ENCODE measurements around the gene FGD2. TPM values are rescaled to one million over a fixed set of nuclear protein-coding genes. Genes with fewer than 3 reads are reported as not detected.
A peak's percentile ranks its signal among the peaks of the same experiment; 100 is the strongest.

The FGD2 gene
- total and polyA plus RNA-seq, 2 of the 4 experiments (the other 2 are of a cell fraction), result 0.07 TPM; not detected in 1

GRCh38 chr6:36984581-36985416 lies 20.7 kb upstream of the FGD2 start:
- Histone ChIP-seq H3K23ac (ENCODE audit: low read depth, low read length) (peak overlapping the region; percentile 93), H4K91ac (ENCODE audit: insufficient read depth, low read depth, low read length) (peak overlapping the region; percentile 87), H2BK15ac (ENCODE audit: low read depth, low read length) (peak overlapping the region; percentile 68; the same call in 1 of the 3 replicates), H3K36me3 (ENCODE audit: control insufficient read depth, insufficient read depth, low read length) (peaks cover 9% of the 10 kb centered on the region), H2AK9ac (replicated peaks; ENCODE audit: low read depth, low read length, poor library complexity) (peak overlapping the region; percentile 100), H3K4ac (ENCODE audit: low read depth, low read length) (peak overlapping the region; percentile 99), H3K27me3 (ENCODE audit: control insufficient read depth, insufficient read depth, low read length) (no peaks in the 10 kb centered on the region), H3K4me1 (ENCODE audit: control insufficient read depth, insufficient read depth, low read length) (peaks cover 18% of the 10 kb centered on the region), H2BK20ac (ENCODE audit: low read depth, low read length) (no peak overlapping the region), H4K8ac (ENCODE audit: low read depth in 2 of 2, low read length in 2 of 2) (peak overlapping the region; percentile 80 to 81), H3K4me2 (ENCODE audit: low read depth, low read length) (peak overlapping the region; percentile 99), H2AFZ (replicated peaks; ENCODE audit: low read length, poor library complexity) (peak overlapping the region; percentile 74), H4K20me1 (ENCODE audit: insufficient read depth, low read length) (peaks cover 56% of the 10 kb centered on the region), H2BK5ac (ENCODE audit: low read depth, low read length, poor library complexity, severe bottlenecking) (peak overlapping the region; percentile 77), H3K4me3 (ENCODE audit: insufficient read depth, low read depth, low read length) (peak overlapping the region; percentile 97), H3K9ac (ENCODE audit: low read depth, low read length) (peak overlapping the region; percentile 100), H3K18ac (ENCODE audit: low read depth, low read length) (peak overlapping the region; percentile 73), H2BK120ac (ENCODE audit: low read depth, low read length) (peak overlapping the region; percentile 20; the same call in 1 of the 2 replicates), H4K5ac (ENCODE audit: low read depth, low read length) (peak overlapping the region; percentile 50), H3K9me1 (ENCODE audit: insufficient read depth, low read length) (peaks cover 28% of the 10 kb centered on the region), H3K14ac (replicated peaks; ENCODE audit: low read depth, low read length) (peak overlapping the region; percentile 99), H2AK5ac (ENCODE audit: low read depth, low read length) (peak overlapping the region; percentile 99), H3K56ac (ENCODE audit: extremely low read depth, insufficient read depth, low read length) (peak overlapping the region; percentile 84), H3K27ac (ENCODE audit: insufficient read depth, low read length) (peak overlapping the region; percentile 98), H3K79me1 (ENCODE audit: low read depth in 1 of 2, low read length in 2 of 2) (peaks cover 9 to 61% of the 10 kb centered on the region in 2 experiments; a peak in 3 of 4 replicates), H3K9me3 (ENCODE audit: control insufficient read depth, insufficient read depth, low read length) (no peaks in the 10 kb centered on the region)
- ChIA-PET POLR2A (ENCODE audit: unreplicated experiment) (interaction anchor here (0.5 kb wide), 1 partner anchor 81 kb away, joined by 3 read pairs; no protein-coding TSS in a partner anchor), CTCF (no interaction called here)
- intact Hi-C loops (cut with micrococcal nuclease), result no loop called here
- TF ChIP-seq CHD1 (IDR thresholded peaks at IDR 0.05; ENCODE audit: low read depth, low read length) (peak; percentile 78; the same call in 1 of the 2 replicates), MXI1 (IDR thresholded peaks at IDR 0.05; ENCODE audit: borderline replicate concordance, low read depth, low read length) (no peak; the same call in 1 of the 2 replicates), CEBPB (IDR thresholded peaks at IDR 0.05; ENCODE audit: low read depth, low read length) (no peak), MAFK (IDR thresholded peaks at IDR 0.05; ENCODE audit: low read depth, low read length) (no peak), ELK1 (IDR thresholded peaks at IDR 0.05; ENCODE audit: borderline replicate concordance, low read depth, low read length) (no peak), BHLHE40 (IDR thresholded peaks at IDR 0.05; ENCODE audit: low read depth, low read length) (peak; percentile 14; the same call in 1 of the 2 replicates), RAD21 (IDR thresholded peaks at IDR 0.05; ENCODE audit: low read length) (no peak), RFX5 (IDR thresholded peaks at IDR 0.05; ENCODE audit: low read depth, low read length) (peak; percentile 59; the same call in 1 of the 2 replicates), RCOR1 (IDR thresholded peaks at IDR 0.05; ENCODE audit: insufficient replicate concordance, low read length) (no peak), POLR2A (IDR thresholded peaks at IDR 0.05; ENCODE audit: low read depth, low read length) (peak; percentile 86), MAZ (IDR thresholded peaks at IDR 0.05; ENCODE audit: borderline replicate concordance, low read depth, low read length) (peak; percentile 67; the same call in 1 of the 2 replicates), FOS (IDR thresholded peaks at IDR 0.05; ENCODE audit: low read depth, low read length) (peak; percentile 34), SMC3 (IDR thresholded peaks at IDR 0.05; ENCODE audit: low read depth, low read length) (0 out of 2 replicates have a peak, but pooled peaks have one; percentile 16)
- TF ChIP-seq, protein P1, sequence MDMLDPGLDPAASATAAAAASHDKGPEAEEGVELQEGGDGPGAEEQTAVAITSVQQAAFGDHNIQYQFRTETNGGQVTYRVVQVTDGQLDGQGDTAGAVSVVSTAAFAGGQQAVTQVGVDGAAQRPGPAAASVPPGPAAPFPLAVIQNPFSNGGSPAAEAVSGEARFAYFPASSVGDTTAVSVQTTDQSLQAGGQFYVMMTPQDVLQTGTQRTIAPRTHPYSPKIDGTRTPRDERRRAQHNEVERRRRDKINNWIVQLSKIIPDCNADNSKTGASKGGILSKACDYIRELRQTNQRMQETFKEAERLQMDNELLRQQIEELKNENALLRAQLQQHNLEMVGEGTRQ (IDR thresholded peaks at IDR 0.05; ENCODE audit: low read depth, low read length), result no peak
- in situ Hi-C loops (cut with MboI; ENCODE audit: low sequenced_read_pairs), result loop anchor here (10.0 kb wide), 1 partner anchor 100 kb away; the partner anchor contains the start of gene C6orf89
- WGBS, 2 experiments (ENCODE audit: extremely low coverage in 2 of 2, insufficient read length in 1 of 2), result 5% methylated on average over 18 of the region's 19 CpGs; no CpG with 5 or more reads in 1 of the 2 experiments
- ATAC-seq (ENCODE audit: low read depth) (peak; percentile 42), DNase-seq (peak; percentile 87)
- no TSS peak for BruUV-seq (replicated peaks)
- dilution Hi-C loops (cut with HindIII; ENCODE audit: low sequenced_read_pairs, unreplicated experiment), result no loop called here
